WTC11 (cell line): ENCODE data around the gene MTA2. TPM values are rescaled to one million over a fixed set of nuclear protein-coding genes. Genes with fewer than 3 reads are reported as not detected.

Experiments used
- ATAC-seq: fragments of 200-7000 bp; cut with Tn5 transposase; 2 replicates; pipeline ENCODE4 v1.10.0; 2021; ENCODE audit warnings: mild to moderate bottlenecking, moderate library complexity
- CTCF ChIA-PET: fragments of 300-600 bp; sonication (Branson Sonifier 250); formaldehyde crosslinking; loops from one replicate; lab custom pipeline; 2021; ENCODE audit warnings: antibody characterized with exemption; lab: Charles Lee
- POLR2A ChIA-PET: fragments of 350-600 bp; sonication (Branson Sonifier 250); formaldehyde crosslinking; loops from one replicate; lab custom pipeline; 2021; ENCODE audit warnings: antibody characterized with exemption; lab: Charles Lee
- DNase-seq: peaks from one replicate; pipeline ENCODE4 v3.0.0; 2021; ENCODE audit warnings: low spot score
- H3K27ac Mint-ChIP-seq: 2 replicates; pipeline ENCODE4 v1.8.0; 2021; ENCODE audit warnings: mixed read lengths
- H3K27me3 Mint-ChIP-seq: 2 replicates; pipeline ENCODE4 v1.8.0; 2021; ENCODE audit warnings: low read depth, mild to moderate bottlenecking, moderate library complexity, mixed read lengths
- H3K36me3 Mint-ChIP-seq: 2 replicates; pipeline ENCODE4 v1.8.0; 2021; ENCODE audit warnings: mixed read lengths
- H3K4me1 Mint-ChIP-seq: 2 replicates; pipeline ENCODE4 v1.8.0; 2022; ENCODE audit warnings: mixed read lengths
- H3K4me3 Mint-ChIP-seq: 2 replicates; pipeline ENCODE4 v1.8.0; 2021; ENCODE audit warnings: mild to moderate bottlenecking, moderate library complexity, mixed read lengths
- H3K9me3 Mint-ChIP-seq: 2 replicates; pipeline ENCODE4 v1.8.0; 2021; ENCODE audit warnings: mixed read lengths
- CREM ChIP-seq: sonication (generic); formaldehyde crosslinking; IDR thresholded peaks from 2 replicates; pipeline ENCODE4 v1.8.1; 2022; ENCODE audit warnings: mild to moderate bottlenecking, missing genetic modification reagents, moderate library complexity
- CTCF ChIP-seq: fragments of 200-600 bp; IDR thresholded peaks from 2 replicates; pipeline ENCODE4 v1.8.0; 2022; ENCODE audit warnings: antibody characterized with exemption
- EMX1 ChIP-seq: fragments of 250-450 bp; sonication (Bioruptor Pico); IDR thresholded peaks from 2 replicates; pipeline ENCODE4 v1.8.0; 2021; ENCODE audit warnings: mild to moderate bottlenecking
- FOXK1 ChIP-seq: sonication (generic); formaldehyde crosslinking; IDR thresholded peaks from 2 replicates; pipeline ENCODE4 v1.8.0; 2022; ENCODE audit warnings: mild to moderate bottlenecking, moderate library complexity, missing genetic modification reagents
- KAT7 ChIP-seq: sonication (generic); formaldehyde crosslinking; IDR thresholded peaks from 2 replicates; pipeline ENCODE4 v1.8.1; 2023; ENCODE audit warnings: missing genetic modification reagents, mild to moderate bottlenecking, borderline replicate concordance
- MAX ChIP-seq: sonication (generic); formaldehyde crosslinking; IDR thresholded peaks from 2 replicates; pipeline ENCODE4 v1.8.0; 2022; ENCODE audit warnings: mild to moderate bottlenecking, missing genetic modification reagents
- NFE2L1 ChIP-seq: sonication (generic); formaldehyde crosslinking; IDR thresholded peaks from 2 replicates; pipeline ENCODE4 v1.8.1; 2023; ENCODE audit warnings: missing genetic modification reagents
- NFYB ChIP-seq: sonication (generic); formaldehyde crosslinking; conservative IDR thresholded peaks from 2 replicates; pipeline ENCODE4 v1.8.0; 2022; ENCODE audit warnings: low read depth, missing genetic modification reagents
- NR1H2 ChIP-seq: sonication (generic); formaldehyde crosslinking; IDR thresholded peaks from 2 replicates; pipeline ENCODE4 v1.9.0; 2021; ENCODE audit warnings: mild to moderate bottlenecking, moderate library complexity, missing genetic modification reagents
- OVOL2 ChIP-seq: fragments of 250-450 bp; sonication (Bioruptor Pico); IDR thresholded peaks from 2 replicates; pipeline ENCODE4 v1.9.0; 2021; ENCODE audit warnings: mild to moderate bottlenecking, borderline replicate concordance
- RELA ChIP-seq: sonication (generic); formaldehyde crosslinking; IDR thresholded peaks from 2 replicates; pipeline ENCODE4 v1.8.1; 2022; ENCODE audit warnings: missing genetic modification reagents, mild to moderate bottlenecking, borderline replicate concordance
- RORB ChIP-seq: fragments of 250-450 bp; sonication (Bioruptor Pico); IDR thresholded peaks from 2 replicates; pipeline ENCODE4 v1.9.0; 2021; ENCODE audit warnings: mild to moderate bottlenecking
- SMAD4 ChIP-seq: sonication (generic); formaldehyde crosslinking; IDR thresholded peaks from 2 replicates; pipeline ENCODE4 v1.8.0; 2022; ENCODE audit warnings: mild to moderate bottlenecking, missing genetic modification reagents
- SP1 ChIP-seq: sonication (generic); formaldehyde crosslinking; conservative IDR thresholded peaks from 2 replicates; pipeline ENCODE4 v1.8.1; 2022; ENCODE audit warnings: missing genetic modification reagents
- TP53 ChIP-seq: sonication (generic); formaldehyde crosslinking; IDR thresholded peaks from 2 replicates; pipeline ENCODE4 v1.8.1; 2023; ENCODE audit warnings: mild to moderate bottlenecking, missing genetic modification reagents
- ZBTB21 ChIP-seq: sonication (generic); formaldehyde crosslinking; IDR thresholded peaks from 2 replicates; pipeline ENCODE4 v1.8.1; 2023; ENCODE audit warnings: mild to moderate bottlenecking, missing genetic modification reagents, borderline replicate concordance
- ZNF396 ChIP-seq: fragments of 250-450 bp; sonication (Bioruptor Pico); IDR thresholded peaks from 2 replicates; pipeline ENCODE4 v1.8.0; 2021; ENCODE audit warnings: mild to moderate bottlenecking, moderate library complexity, borderline replicate concordance
- ZNF512 ChIP-seq: sonication (generic); formaldehyde crosslinking; IDR thresholded peaks from 2 replicates; pipeline ENCODE4 v1.8.1; 2022; ENCODE audit warnings: missing genetic modification reagents, borderline replicate concordance
- ZNF532 ChIP-seq: fragments of 250-450 bp; sonication (Bioruptor Pico); IDR thresholded peaks from 2 replicates; pipeline ENCODE4 v1.9.0; 2021; ENCODE audit warnings: mild to moderate bottlenecking, borderline replicate concordance
- ZSCAN18 ChIP-seq: fragments of 250-450 bp; sonication (Bioruptor Pico); IDR thresholded peaks from 2 replicates; pipeline ENCODE4 v2.1.2; 2022; ENCODE audit warnings: mild to moderate bottlenecking, moderate library complexity
- total RNA-seq: library from RNA; stranded (reverse); gene quantifications from 3 replicates; pipeline ENCODE4 v1.2.3, GENCODE V29; 2021

Gene MTA2
- total RNA-seq, 1 experiment from 2014 or later = 115 TPM

- TF ChIP-seq ZNF396 (CRISPR knock-in tag) = no peak
Measured at GRCh38 chr11:62646825-62647608, 45.4 kb upstream of the MTA2 start (continued).

- no peaks in the 10 kb centered on the region for H3K27me3 Mint-ChIP-seq
- H3K9me3 Mint-ChIP-seq = no peaks in the 10 kb centered on the region
- DNase-seq (peak; percentile 99), ATAC-seq (peak; percentile 98)
- H3K4me3 Mint-ChIP-seq = peak within 1 kb of the TSS; percentile 99
- ChIA-PET POLR2A (interaction anchor here (0.6 to 6.3 kb wide), 9 partner anchors 19 to 270 kb away, joined by 3 to 42 read pairs (median 5); partner anchors contain the start of genes B3GAT3, C11orf98, CSKMT and EEF1G), CTCF (interaction anchor here (0.6 to 2.2 kb wide), 11 partner anchors 9 to 222 kb away, joined by 3 to 7 read pairs (median 3); partner anchors contain the start of genes BSCL2, C11orf98, CSKMT and GNG3)
- H3K36me3 Mint-ChIP-seq = peaks cover 36% of the 10 kb centered on the region
- H3K27ac Mint-ChIP-seq = peak within 1 kb of the TSS; percentile 96
- peaks cover 10% of the 10 kb centered on the region for H3K4me1 Mint-ChIP-seq
- TF ChIP-seq NFYB (CRISPR knock-in tag) (peak; percentile 58), SP1 (peak; percentile 86), RORB (0 out of 2 replicates have a peak, but pooled peaks have one; percentile 21), ZSCAN18 (CRISPR knock-in tag) (no peak), KAT7 (CRISPR knock-in tag) (peak; percentile 61; the same call in 1 of the 2 replicates), EMX1 (CRISPR knock-in tag) (no peak), ZNF532 (CRISPR knock-in tag) (no peak), NR1H2 (CRISPR knock-in tag) (no peak), CREM (peak; percentile 66; the same call in 1 of the 2 replicates), CTCF (no peak), OVOL2 (no peak), ZNF512 (CRISPR knock-in tag) (no peak), SMAD4 (CRISPR knock-in tag) (no peak), ZBTB21 (CRISPR knock-in tag) (no peak), MAX (CRISPR knock-in tag) (no peak), FOXK1 (CRISPR knock-in tag) (peak; percentile 39; the same call in 1 of the 2 replicates), RELA (CRISPR knock-in tag) (no peak), TP53 (CRISPR knock-in tag) (0 out of 2 replicates have a peak, but pooled peaks have one; percentile 31), NFE2L1 (no peak)
Measured at GRCh38 chr11:62645946-62646824, 44.5 kb upstream of the MTA2 start, which contains the start of gene GANAB. TSS of gene GANAB (minus strand) at chr11:62646613. CDS start at chr11:62646599, 14 bp downstream.
